Measurements from ENCODE around the gene C16orf74. TPM values are rescaled to one million over a fixed set of nuclear protein-coding genes. Genes with fewer than 3 reads are reported as not detected.

The C16orf74 gene
- total and polyA plus RNA-seq, 7 donors: 0.60 to 8.3 (median 1.4) TPM; not detected in 1

DNA sequence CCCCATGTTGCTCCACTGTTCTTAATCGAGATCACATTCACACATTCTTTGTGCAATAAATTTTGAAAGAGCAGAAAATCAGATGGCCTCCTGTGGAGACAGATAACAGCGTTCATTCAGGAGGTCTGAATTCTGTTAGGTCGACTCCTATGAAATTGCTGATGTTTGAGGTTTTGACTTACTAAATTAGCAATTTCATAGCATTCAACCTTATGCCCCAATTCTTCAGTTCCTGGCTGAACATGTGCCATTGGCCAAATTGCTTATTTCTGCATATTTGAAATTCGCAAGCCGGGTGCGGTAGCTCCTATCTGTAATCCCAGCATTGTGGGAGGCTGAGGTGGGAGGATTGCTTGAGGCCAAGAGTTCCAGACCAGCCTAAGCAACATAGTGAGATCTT, 22.1 kb upstream of the C16orf74 start:
- no peak for DNase-seq
- intact Hi-C loops (cut with DNase I): no loop called here
- WGBS, 2 donors: 92 to 95% methylated on average over 6 of the region's 6 CpGs
- Histone ChIP-seq H3K4me3 (no peak overlapping the region), H3K27ac (no peak overlapping the region), H3K9me3 (no peaks in the 10 kb centered on the region), H3K27me3 (no peaks in the 10 kb centered on the region), H3K4me1 (no peaks in the 10 kb centered on the region), H3K36me3 (peaks cover 0 to 34% (median 2%) of the 10 kb centered on the region in 4 donors)
- TF ChIP-seq, protein P1, sequence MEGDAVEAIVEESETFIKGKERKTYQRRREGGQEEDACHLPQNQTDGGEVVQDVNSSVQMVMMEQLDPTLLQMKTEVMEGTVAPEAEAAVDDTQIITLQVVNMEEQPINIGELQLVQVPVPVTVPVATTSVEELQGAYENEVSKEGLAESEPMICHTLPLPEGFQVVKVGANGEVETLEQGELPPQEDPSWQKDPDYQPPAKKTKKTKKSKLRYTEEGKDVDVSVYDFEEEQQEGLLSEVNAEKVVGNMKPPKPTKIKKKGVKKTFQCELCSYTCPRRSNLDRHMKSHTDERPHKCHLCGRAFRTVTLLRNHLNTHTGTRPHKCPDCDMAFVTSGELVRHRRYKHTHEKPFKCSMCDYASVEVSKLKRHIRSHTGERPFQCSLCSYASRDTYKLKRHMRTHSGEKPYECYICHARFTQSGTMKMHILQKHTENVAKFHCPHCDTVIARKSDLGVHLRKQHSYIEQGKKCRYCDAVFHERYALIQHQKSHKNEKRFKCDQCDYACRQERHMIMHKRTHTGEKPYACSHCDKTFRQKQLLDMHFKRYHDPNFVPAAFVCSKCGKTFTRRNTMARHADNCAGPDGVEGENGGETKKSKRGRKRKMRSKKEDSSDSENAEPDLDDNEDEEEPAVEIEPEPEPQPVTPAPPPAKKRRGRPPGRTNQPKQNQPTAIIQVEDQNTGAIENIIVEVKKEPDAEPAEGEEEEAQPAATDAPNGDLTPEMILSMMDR (IDR thresholded peaks at IDR 0.05): no peak
- TF ChIP-seq POLR2AphosphoS5 (IDR thresholded peaks at IDR 0.05) (no peak), EP300 (IDR thresholded peaks at IDR 0.05) (no peak), POLR2A (IDR thresholded peaks at IDR 0.05) (no peak)

DNA sequence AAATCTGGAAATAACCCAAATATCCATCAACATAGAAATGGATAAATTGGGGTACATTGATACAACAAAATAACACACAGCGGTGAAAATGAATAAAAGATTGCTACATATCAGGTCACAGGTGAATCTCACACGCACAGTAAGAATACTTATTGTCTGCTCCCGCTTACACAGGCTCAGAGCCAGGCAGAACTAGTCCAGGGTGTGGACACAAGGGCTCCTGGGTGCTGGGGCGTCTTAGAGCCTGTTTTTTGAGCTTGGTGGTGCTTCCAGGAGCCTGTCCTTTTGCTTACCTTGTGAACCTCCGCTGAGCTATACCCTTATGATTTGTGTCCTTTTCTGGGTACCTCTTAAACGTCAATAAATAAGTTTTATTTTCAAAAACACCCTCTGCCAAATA, 19.8 kb upstream of the C16orf74 start:
- H3K27me3 ChIP-seq: no peaks in the 10 kb centered on the region
- no peaks in the 10 kb centered on the region for H3K9me3 ChIP-seq
- H3K4me1 ChIP-seq: no peaks in the 10 kb centered on the region
- 83 to 93% methylated on average over 6 of the region's 6 CpGs for whole genome bisulfite sequencing, 2 donors
- peaks cover 0 to 16% (median 0%) of the 10 kb centered on the region in 4 donors for H3K36me3 ChIP-seq
- DNase-seq: no peak
- TF ChIP-seq EP300 (IDR thresholded peaks at IDR 0.05) (no peak), POLR2A (IDR thresholded peaks at IDR 0.05) (no peak), POLR2AphosphoS5 (IDR thresholded peaks at IDR 0.05) (no peak)
- TF ChIP-seq, protein P1 (IDR thresholded peaks at IDR 0.05): no peak
- intact Hi-C loops (cut with DNase I): no loop called here
- no peak overlapping the region for H3K27ac ChIP-seq
- no peak overlapping the region for H3K4me3 ChIP-seq

DNA sequence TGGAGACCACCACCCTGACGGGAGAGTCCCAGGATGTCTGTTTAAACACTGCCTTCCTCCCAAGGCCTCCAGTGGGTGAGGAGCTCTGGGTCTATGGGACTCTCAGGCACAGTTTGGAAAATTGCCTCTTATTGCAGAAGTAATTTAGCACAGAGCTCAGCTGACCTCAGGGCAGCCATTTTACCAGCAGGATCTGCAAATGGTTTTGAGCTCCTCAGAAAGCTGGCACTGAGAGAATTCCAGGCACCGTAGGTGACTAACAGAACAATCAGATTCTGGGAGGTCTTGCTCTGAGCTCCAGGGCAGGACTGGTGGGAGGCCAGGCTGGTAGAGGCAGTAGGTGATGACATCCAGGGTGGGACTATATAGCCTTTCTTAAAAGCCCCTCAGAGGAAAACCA, 17.3 kb upstream of the C16orf74 start:
- TF ChIP-seq POLR2AphosphoS5 (IDR thresholded peaks at IDR 0.05): no peak
- TF ChIP-seq POLR2A (IDR thresholded peaks at IDR 0.05): no peak
- TF ChIP-seq EP300 (IDR thresholded peaks at IDR 0.05): no peak
- TF ChIP-seq, protein P1 (IDR thresholded peaks at IDR 0.05): no peak
- H3K36me3 ChIP-seq: peaks cover 0 to 6% (median 0%) of the 10 kb centered on the region in 4 donors
- no peak overlapping the region for H3K4me3 ChIP-seq
- H3K4me1 ChIP-seq: no peaks in the 10 kb centered on the region
- DNase-seq: no peak
- H3K27ac ChIP-seq: no peak overlapping the region
- peaks cover 0 to 7% (median 0%) of the 10 kb centered on the region in 3 donors for H3K27me3 ChIP-seq
- intact Hi-C loops (cut with DNase I): no loop called here
- H3K9me3 ChIP-seq: no peaks in the 10 kb centered on the region
- 59 to 80% methylated on average over 2 of the region's 2 CpGs for WGBS, 2 donors

DNA sequence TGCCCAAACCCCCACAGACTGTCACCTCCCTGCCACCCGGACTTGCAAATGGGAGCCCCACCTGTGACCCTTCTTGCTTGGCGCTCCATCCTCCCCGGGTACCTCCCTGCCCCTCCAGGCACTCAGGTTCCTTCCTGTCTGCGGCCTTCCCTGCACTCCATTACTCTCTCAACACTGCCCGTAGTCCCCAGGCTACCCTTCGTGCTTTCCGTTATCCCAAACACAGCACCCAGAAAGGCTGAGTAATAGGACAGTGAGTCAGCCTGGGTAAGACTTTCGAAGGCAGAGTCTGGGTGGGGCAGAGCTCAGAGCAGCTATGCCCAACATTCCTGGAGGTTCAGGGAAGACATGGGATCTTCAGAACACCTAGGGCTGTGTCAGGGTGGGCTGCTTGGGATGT, 16.6 kb upstream of the C16orf74 start:
- Histone ChIP-seq H3K27me3 (peaks cover 0 to 7% (median 0%) of the 10 kb centered on the region in 3 donors), H3K4me1 (no peaks in the 10 kb centered on the region), H3K36me3 (peaks cover 0 to 6% (median 0%) of the 10 kb centered on the region in 4 donors), H3K27ac (no peak overlapping the region), H3K9me3 (no peaks in the 10 kb centered on the region), H3K4me3 (no peak overlapping the region)
- intact Hi-C loops (cut with DNase I): no loop called here
- DNase-seq: no peak
- WGBS, 2 donors: 61 to 77% methylated on average over 8 of the region's 8 CpGs
- TF ChIP-seq, protein P1 (IDR thresholded peaks at IDR 0.05): no peak
- TF ChIP-seq POLR2AphosphoS5 (IDR thresholded peaks at IDR 0.05): no peak
- no peak for TF ChIP-seq POLR2A (IDR thresholded peaks at IDR 0.05)
- no peak for TF ChIP-seq EP300 (IDR thresholded peaks at IDR 0.05)

DNA sequence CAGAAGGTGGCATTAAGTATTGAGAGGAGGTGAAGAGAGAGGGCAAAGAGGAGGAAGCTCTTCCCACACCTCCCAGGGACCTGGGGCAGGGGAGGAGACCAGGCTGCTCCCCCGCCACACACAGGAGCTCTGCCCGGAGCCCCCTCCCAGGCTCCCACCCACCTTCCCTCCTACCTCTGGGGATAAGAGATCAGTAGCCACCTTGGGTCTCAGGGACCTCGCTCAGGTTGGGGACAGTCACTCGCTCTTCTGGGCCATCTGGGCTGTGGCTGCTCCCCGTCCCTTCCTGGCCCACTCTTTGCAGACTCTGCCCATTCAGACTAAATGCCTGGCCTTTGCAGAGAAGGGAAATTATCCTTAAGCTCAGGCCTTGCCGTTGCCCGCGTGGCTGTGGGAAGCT, 14.9 kb upstream of the C16orf74 start:
- H3K36me3 ChIP-seq: no peaks in the 10 kb centered on the region
- H3K27me3 ChIP-seq: peaks cover 0 to 7% (median 0%) of the 10 kb centered on the region in 3 donors
- H3K27ac ChIP-seq: no peak overlapping the region
- TF ChIP-seq EP300 (IDR thresholded peaks at IDR 0.05) (no peak), POLR2AphosphoS5 (IDR thresholded peaks at IDR 0.05) (no peak), POLR2A (IDR thresholded peaks at IDR 0.05) (no peak)
- TF ChIP-seq, protein P1 (IDR thresholded peaks at IDR 0.05): no peak
- H3K9me3 ChIP-seq: no peaks in the 10 kb centered on the region
- no peaks in the 10 kb centered on the region for H3K4me1 ChIP-seq
- WGBS, 2 donors: 61 to 72% methylated on average over 8 of the region's 8 CpGs
- DNase-seq: no peak
- intact Hi-C loops (cut with DNase I): no loop called here
- no peak overlapping the region for H3K4me3 ChIP-seq
